ENCODE data around the gene VWCE. TPM values are rescaled to one million over a fixed set of nuclear protein-coding genes. Genes with fewer than 3 reads are reported as not detected.

Gene VWCE
- 2.1 and 2.7 TPM in 2 replicates for total RNA-seq
- polyA plus RNA-seq (2012): 3.1 TPM

GRCh38 chr11:61294717-61295595 is at the start of gene VWCE:
Gene VWCE, minus strand, starts transcription at chr11:61295316. Its CDS starts 279 bp downstream, at chr11:61295037.
- no peak for DNase-seq (ENCODE audit: low read depth)

GRCh38 chr11:61343792-61344745 is 49.0 kb upstream of the VWCE start:
- no peak for DNase-seq (ENCODE audit: low read depth)

GRCh38 chr11:61342207-61342803 is 47.2 kb upstream of the VWCE start:
- DNase-seq (ENCODE audit: low read depth): no peak

GRCh38 chr11:61341706-61342105 is 46.6 kb upstream of the VWCE start:
- DNase-seq (ENCODE audit: low read depth): no peak

GRCh38 chr11:61340979-61341378 is 45.9 kb upstream of the VWCE start:
- no peak for DNase-seq (ENCODE audit: low read depth)

GRCh38 chr11:61339490-61339878 is 44.4 kb upstream of the VWCE start:
- DNase-seq (ENCODE audit: low read depth): no peak

GRCh38 chr11:61338783-61339489 is 43.8 kb upstream of the VWCE start:
- no peak for DNase-seq (ENCODE audit: low read depth)

GRCh38 chr11:61337706-61338470 is 42.8 kb upstream of the VWCE start:
- no peak for DNase-seq (ENCODE audit: low read depth)

- peak; percentile 76 for DNase-seq (ENCODE audit: low read depth)
Measured at GRCh38 chr11:61336171-61336935, 41.2 kb upstream of the VWCE start.

GRCh38 chr11:61335355-61335710 is 40.2 kb upstream of the VWCE start:
- no peak for DNase-seq (ENCODE audit: low read depth)

- DNase-seq (ENCODE audit: low read depth): peak; percentile 53
Measured at GRCh38 chr11:61334434-61335354, 39.6 kb upstream of the VWCE start.

- DNase-seq (ENCODE audit: low read depth): no peak
Measured at GRCh38 chr11:61333550-61334433, 38.7 kb upstream of the VWCE start.

GRCh38 chr11:61332797-61333549 is 37.9 kb upstream of the VWCE start, which contains the start of the genes DDB1 and TKFC:
Gene DDB1, minus strand, starts transcription at chr11:61333105. Its CDS starts 137 bp downstream, at chr11:61332968.
Gene TKFC, plus strand, starts transcription at chr11:61333228. Its CDS starts 1,501 bp downstream, at chr11:61334729.
- DNase-seq (ENCODE audit: low read depth): peak; percentile 94

GRCh38 chr11:61332281-61332796 is 37.2 kb upstream of the VWCE start:
- DNase-seq (ENCODE audit: low read depth): peak; percentile 38

- DNase-seq (ENCODE audit: low read depth): no peak
Measured at GRCh38 chr11:61331651-61332050, 36.5 kb upstream of the VWCE start.

GRCh38 chr11:61329871-61330270 is 34.8 kb upstream of the VWCE start:
- no peak for DNase-seq (ENCODE audit: low read depth)

All from myocyte (in vitro differentiated cells).